GM10266 (cell line): Measurements from ENCODE around the gene SLC37A1.

ENCODE experiments used
- DNase-seq: peaks from one replicate; pipeline ENCODE4 v3.0.0; 2012; ENCODE audit errors: extremely low spot score
- CTCF ChIP-seq: IDR thresholded peaks from 2 replicates; pipeline ENCODE4 v1.5.1; 2012; ENCODE audit warnings: mild to moderate bottlenecking, low read depth; ENCODE audit not compliant: control insufficient read depth, insufficient read depth; ENCODE audit errors: missing control alignments

The SLC37A1 gene

GRCh38 chr21:42515708-42516502, 2.3 kb downstream of the SLC37A1 start:
- TF ChIP-seq CTCF: no peak
- no peak for DNase-seq

DNA sequence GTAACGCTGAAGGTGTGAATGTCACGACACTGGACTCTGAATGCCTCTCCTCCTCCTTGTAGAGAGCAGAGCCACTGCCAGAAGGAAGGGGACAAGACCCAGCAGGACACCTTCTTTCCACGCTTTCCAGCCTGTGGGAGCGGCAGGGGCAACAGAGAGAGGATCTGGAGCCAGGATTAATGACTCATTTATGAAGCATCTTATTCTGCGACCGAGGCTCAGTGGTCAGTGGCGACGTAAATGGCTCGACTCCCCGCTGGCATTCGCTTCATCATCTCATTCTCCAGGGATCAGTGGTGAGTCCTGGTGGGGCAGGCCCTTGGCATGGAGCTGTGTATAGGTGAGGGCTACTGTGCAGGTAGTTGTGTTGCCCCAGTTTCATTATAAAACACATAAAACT, 4.6 kb downstream of the SLC37A1 start:
- no peak for DNase-seq
- TF ChIP-seq CTCF: no peak

GRCh38 chr21:42518626-42519025, 5.0 kb downstream of the SLC37A1 start:
- TF ChIP-seq CTCF: no peak

GRCh38 chr21:42520628-42521253, 7.1 kb downstream of the SLC37A1 start:
- TF ChIP-seq CTCF: no peak
- DNase-seq: no peak

More at GRCh38 chr21:42518626-42519025, 5.0 kb downstream of the SLC37A1 start:
- DNase-seq: no peak

- no peak for TF ChIP-seq CTCF
- no peak for DNase-seq
These were observed 7.7 kb downstream of the SLC37A1 start for GRCh38 chr21:42521384-42521783.

DNA sequence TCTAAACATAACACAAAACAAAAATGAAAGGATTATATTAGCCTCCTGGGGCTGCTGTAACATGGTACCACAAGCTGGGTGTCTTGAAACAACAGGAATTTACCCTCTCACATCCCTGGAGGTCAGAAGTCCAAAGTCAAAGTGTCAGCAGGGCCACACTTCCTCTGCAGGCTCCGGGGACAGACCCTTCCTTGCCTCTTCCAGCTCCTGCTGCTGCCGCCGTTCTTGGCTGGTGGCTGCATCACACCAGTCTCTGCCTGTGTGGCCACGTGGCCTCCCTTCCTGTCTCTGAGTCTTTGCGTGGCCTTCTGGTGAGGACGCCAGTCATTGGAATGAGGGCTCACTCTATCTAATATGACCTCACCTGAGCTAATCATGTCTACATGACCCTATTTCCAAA, 8.2 kb downstream of the SLC37A1 start:
- TF ChIP-seq CTCF: no peak
- DNase-seq: no peak

DNA sequence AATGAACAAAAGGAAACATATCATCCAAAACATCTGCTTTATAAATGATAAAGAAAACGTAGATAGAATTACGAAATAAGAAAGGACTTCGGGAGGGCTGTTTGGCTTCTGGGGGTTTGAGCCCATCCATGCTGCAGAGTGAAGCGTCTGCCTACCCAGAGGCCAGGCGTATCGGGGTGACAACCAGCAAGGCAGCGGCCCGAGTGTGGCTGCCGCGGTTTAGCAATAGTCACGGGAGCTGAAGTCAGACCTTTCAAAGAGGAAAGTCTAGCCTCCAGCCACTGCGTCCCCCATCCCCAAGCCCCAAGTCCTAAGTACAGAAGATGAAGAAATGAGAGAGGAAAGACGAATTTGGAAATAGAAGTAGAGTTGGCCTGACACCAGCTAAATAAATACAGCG, 8.6 kb downstream of the SLC37A1 start:
- no peak for DNase-seq
- no peak for TF ChIP-seq CTCF
